Activated CD8-positive, alpha-beta T cell treated with anti-CD3 and anti-CD28 coated beads, Interleukin-2, amount 10 ng/mL, durations not matched to agents 7 days and 5 days (primary cell): ENCODE results near the gene LY6G6D. TPM values are rescaled to one million over a fixed set of nuclear protein-coding genes. Genes with fewer than 3 reads are reported as not detected.
A peak's percentile ranks its signal among the peaks of the same experiment; 100 is the strongest.

Experiments used
- ATAC-seq: fragments of 150-1000 bp; cut with Tn5 transposase; one replicate; pipeline ENCODE4 v1.10.0; 2021; ENCODE audit warnings: moderate library complexity
- CTCF ChIA-PET: fragments of 350-600 bp; sonication (Branson Sonifier 250); formaldehyde crosslinking; loops from one replicate; lab custom pipeline; 2021; ENCODE audit warnings: antibody characterized with exemption; lab: Charles Lee
- POLR2A ChIA-PET: fragments of 350-600 bp; sonication (Branson Sonifier 250); formaldehyde crosslinking; loops from one replicate; lab custom pipeline; 2021; ENCODE audit warnings: antibody characterized with exemption; lab: Charles Lee
- DNase-seq: peaks from one replicate; pipeline ENCODE4 v3.0.0-alpha.2; 2020
- H3K27ac Mint-ChIP-seq: one replicate; pipeline ENCODE4 v1.8.0; 2021; ENCODE audit warnings: mild to moderate bottlenecking, mixed read lengths
- H3K27me3 Mint-ChIP-seq: one replicate; pipeline ENCODE4 v1.8.0; 2021; ENCODE audit warnings: low read depth, mixed read lengths
- H3K36me3 Mint-ChIP-seq: one replicate; pipeline ENCODE4 v1.8.0; 2021; ENCODE audit warnings: low read depth, mixed read lengths
- H3K4me1 Mint-ChIP-seq: one replicate; pipeline ENCODE4 v1.8.0; 2021; ENCODE audit warnings: low read depth, mixed read lengths
- H3K4me3 Mint-ChIP-seq: one replicate; pipeline ENCODE4 v1.8.0; 2021; ENCODE audit warnings: mild to moderate bottlenecking, mixed read lengths
- H3K9me3 Mint-ChIP-seq: one replicate; pipeline ENCODE4 v1.8.0; 2022; ENCODE audit warnings: mixed read lengths; ENCODE audit not compliant: insufficient read depth
- total RNA-seq, 2 experiments: library from RNA; stranded (reverse); gene quantifications; one replicate each; pipeline ENCODE4 v1.2.3, GENCODE V29; 2021

The LY6G6D gene
- total RNA-seq, 2 experiments from 2014 or later = not detected

DNA sequence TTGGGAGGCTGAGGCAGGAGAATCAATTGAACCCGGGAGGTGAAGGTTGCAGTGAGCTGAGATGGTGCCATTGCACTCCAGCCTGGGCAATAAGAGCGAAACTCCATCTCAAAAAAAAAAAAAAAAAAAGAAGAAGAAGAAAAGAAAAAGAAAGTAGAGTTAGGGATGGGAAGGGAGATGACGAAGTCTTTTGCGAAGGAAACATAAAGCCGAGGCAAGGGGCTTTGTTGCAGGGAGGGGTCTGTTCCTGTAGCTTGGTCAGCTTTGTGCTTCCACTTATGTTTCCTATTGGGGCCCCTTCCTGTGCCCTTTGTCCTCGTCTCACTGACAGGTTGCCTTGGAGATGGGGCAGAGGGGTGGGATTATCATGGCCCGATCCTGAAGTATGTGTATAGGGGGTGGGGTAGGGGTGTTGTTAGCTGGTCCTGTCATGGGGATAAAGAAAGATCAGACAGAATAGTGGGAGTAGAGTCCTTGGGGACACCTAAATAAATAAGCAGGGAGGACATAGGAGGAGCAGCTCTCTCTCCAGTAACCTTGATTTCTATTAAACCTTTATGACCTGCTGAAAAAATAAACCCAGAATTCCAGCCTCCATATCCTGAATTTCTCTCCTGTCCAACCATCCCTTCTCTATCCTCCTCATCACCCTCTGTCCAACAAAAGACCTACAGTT, 22.3 kb downstream of the LY6G6D start:
- Mint-ChIP-seq H3K27me3 (no peaks in the 10 kb centered on the region), H3K27ac (peak overlapping the region; percentile 96), H3K4me1 (peaks cover 69% of the 10 kb centered on the region), H3K4me3 (peak overlapping the region; percentile 92), H3K9me3 (no peaks in the 10 kb centered on the region), H3K36me3 (peaks cover 44% of the 10 kb centered on the region)
- DNase-seq (peak; percentile 45), ATAC-seq (no peak)
- CTCF ChIA-PET = interaction anchor here (0.6 to 9.7 kb wide), 23 partner anchors 7 to 157 kb away, joined by 3 to 118 read pairs (median 6); partner anchors contain the start of genes ABHD16A, C6orf47, DDAH2 and HSPA1A
- POLR2A ChIA-PET = interaction anchor here (0.6 to 5.6 kb wide), 31 partner anchors 9 to 196 kb away, joined by 3 to 83 read pairs (median 7); partner anchors contain the start of genes ABHD16A, BAG6, C6orf47 and CSNK2B

DNA sequence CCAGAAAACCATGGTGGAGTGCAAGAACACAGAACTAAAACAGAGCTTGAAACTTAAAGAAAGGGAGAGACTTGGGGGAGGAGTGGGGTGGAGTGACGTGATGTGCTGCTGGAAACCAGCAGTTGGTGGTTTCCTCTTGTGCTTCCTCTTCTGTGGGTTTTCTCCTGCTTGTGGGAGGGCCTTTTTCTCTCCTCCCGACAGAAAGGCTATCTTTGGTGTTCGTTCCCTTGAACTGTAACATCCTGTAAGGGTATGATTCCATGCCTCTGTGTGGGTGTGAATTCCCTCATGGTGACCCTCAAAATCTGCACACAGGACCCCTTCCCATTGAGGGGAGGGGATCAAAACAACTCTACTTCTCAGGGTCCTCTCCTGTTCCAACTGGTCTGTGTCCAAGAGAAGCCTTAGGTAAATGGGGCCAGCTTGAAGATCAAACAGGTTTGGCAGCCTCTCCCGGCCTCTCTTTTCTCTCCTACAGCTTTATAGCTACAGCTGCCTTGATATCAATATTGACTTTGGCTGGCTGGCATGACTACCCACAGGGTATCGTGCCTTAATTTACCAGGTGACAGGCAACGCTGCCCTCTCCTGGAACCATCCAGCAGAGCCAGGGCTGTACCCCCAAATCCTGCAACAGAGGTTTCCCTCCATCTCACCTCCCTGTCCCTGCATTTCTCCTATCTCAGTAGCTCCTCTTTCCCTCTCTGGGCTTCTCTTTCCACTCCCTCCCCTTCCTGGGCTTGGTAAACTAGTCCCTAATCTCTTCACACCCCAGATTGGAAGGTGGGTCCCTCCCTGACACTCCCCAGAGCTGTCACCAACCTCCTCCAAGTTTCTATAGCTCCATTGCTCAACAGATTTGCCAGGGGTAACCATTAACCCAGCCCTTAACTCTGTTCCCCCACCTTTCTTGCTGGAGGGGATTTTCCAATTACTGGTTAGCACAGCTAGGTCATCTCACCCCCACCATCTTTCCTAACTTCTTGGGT, 23.1 kb downstream of the LY6G6D start:
- Mint-ChIP-seq H3K9me3 (no peaks in the 10 kb centered on the region), H3K27ac (peak overlapping the region; percentile 96), H3K4me1 (peaks cover 64% of the 10 kb centered on the region), H3K36me3 (peaks cover 50% of the 10 kb centered on the region), H3K27me3 (no peaks in the 10 kb centered on the region), H3K4me3 (peak overlapping the region; percentile 92)
- ATAC-seq (peak; percentile 15), DNase-seq (peak; percentile 88)
- POLR2A ChIA-PET = interaction anchor here (0.6 to 5.6 kb wide), 31 partner anchors 10 to 241 kb away, joined by 3 to 83 read pairs (median 7); partner anchors contain the start of genes ABHD16A, BAG6, C6orf47 and CSNK2B
- CTCF ChIA-PET = interaction anchor here (0.6 to 9.7 kb wide), 30 partner anchors 8 to 192 kb away, joined by 3 to 118 read pairs (median 5); partner anchors contain the start of genes ABHD16A, ATP6V1G2, C6orf47 and DDAH2

DNA sequence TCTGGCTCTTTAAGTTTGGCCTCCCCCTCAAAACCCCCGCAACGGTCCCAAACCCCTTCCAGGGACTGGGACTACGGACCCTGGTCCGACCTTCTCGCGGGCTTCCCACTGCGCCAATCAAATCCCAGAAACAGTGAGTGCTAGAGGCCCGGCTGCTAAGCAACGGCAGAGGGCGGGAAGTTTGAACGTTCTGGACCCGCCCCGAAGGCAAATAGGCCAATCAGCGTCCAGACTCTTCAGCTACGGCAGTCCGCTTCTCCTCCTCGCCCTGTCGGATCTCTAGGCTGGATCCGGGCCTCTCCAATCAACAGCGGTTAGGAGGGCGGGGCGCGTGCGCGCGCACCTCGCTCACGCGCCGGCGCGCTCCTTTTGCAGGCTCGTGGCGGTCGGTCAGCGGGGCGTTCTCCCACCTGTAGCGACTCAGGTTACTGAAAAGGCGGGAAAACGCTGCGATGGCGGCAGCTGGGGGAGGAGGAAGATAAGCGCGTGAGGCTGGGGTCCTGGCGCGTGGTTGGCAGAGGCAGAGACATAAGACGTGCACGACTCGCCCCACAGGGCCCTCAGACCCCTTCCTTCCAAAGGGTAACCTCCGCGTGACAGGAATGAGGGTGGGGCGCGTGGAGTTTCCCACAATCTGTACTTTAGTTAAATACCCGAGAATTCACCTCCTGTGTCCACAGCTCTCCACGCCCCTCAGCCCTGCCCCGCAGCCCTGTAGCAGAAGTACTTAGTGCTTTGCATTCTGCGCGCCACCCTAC, 24.7 kb downstream of the LY6G6D start, which contains the start of gene MSH5:
MSH5 (plus strand) TSS at position 367 of the 758 bp plus-strand sequence. CDS start 462 bp downstream, outside the sequence.
- Mint-ChIP-seq H3K36me3 (peaks cover 43% of the 10 kb centered on the region), H3K27ac (peak within 1 kb of the TSS; percentile 96), H3K4me1 (peaks cover 56% of the 10 kb centered on the region), H3K4me3 (peak within 1 kb of the TSS; percentile 92), H3K27me3 (no peaks in the 10 kb centered on the region), H3K9me3 (no peaks in the 10 kb centered on the region)
- ATAC-seq (peak; percentile 83), DNase-seq (peak; percentile 99)
- ChIA-PET CTCF (interaction anchor here (0.6 to 9.7 kb wide), 26 partner anchors 10 to 194 kb away, joined by 3 to 118 read pairs (median 4); partner anchors contain the start of genes ABHD16A, ATP6V1G2, C6orf47 and CSNK2B), POLR2A (interaction anchor here (0.6 to 5.6 kb wide), 31 partner anchors 11 to 157 kb away, joined by 3 to 83 read pairs (median 5); partner anchors contain the start of genes ABHD16A, BAG6, C6orf47 and CSNK2B)

DNA sequence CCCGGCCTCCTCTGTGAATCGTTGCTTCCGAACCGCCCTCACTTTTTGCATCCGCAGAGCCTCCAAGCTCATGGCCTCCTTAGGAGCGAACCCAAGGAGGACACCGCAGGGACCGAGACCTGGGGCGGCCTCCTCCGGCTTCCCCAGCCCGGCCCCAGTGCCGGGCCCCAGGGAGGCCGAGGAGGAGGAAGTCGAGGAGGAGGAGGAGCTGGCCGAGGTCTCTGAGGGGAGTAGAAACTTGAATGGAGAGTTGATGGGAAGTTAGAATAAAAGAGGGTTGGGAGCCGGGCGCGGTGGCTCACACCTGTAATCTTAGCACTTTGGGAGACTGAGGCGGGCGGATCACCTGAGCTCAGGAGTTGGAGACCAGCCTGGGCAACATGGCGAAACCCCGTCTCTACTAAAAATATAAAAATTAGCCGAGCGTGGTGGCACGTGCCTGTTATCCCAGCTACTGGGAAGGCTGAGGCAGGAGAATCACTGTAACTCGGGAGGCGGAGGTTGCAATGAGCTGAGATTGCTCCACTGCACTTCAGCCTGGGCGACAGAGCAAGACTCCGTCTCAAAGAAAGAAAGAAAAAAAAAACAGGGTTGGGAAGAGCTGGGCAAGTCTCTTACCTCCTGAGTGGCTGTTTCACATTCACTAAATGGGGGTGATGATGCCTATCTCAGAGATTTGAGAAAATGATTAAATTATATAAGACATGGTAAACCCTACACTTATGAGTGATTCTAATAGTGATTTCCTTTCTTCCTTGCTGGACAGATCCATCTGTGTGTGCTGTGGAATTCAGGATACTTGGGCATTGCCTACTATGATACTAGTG, 25.5 kb downstream of the LY6G6D start:
- POLR2A ChIA-PET = interaction anchor here (0.6 to 5.6 kb wide), 28 partner anchors 11 to 200 kb away, joined by 3 to 83 read pairs (median 5); partner anchors contain the start of genes ABHD16A, CSNK2B, DDAH2 and GPANK1
- Mint-ChIP-seq H3K4me3 (peak overlapping the region; percentile 92), H3K27ac (peak overlapping the region; percentile 96), H3K4me1 (peaks cover 58% of the 10 kb centered on the region), H3K36me3 (peaks cover 40% of the 10 kb centered on the region), H3K9me3 (no peaks in the 10 kb centered on the region), H3K27me3 (no peaks in the 10 kb centered on the region)
- CTCF ChIA-PET = interaction anchor here (0.9 to 9.7 kb wide), 10 partner anchors 10 to 142 kb away, joined by 3 to 118 read pairs (median 10); partner anchors contain the start of genes CSNK2B, DDAH2, HSPA1A and HSPA1L
- no peak for ATAC-seq
- no peak for DNase-seq

DNA sequence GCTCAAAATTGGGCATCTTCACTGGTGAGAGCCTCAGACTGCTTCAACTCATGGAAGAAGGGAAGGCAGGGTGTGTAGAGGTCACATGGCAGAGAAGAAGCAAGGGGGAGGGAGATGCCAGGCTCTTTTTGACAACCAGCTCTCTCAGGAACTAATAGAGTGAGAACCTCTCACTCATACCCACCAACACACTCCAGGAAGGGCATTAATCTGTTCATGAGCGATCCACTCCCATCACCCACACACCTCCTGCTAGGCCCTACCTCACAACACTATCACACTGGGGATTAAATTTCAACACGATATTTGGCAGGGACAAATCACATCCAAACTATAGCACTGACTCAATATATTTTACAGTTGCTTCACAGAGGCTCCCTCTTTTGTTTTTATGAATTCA, 26.7 kb downstream of the LY6G6D start:
- Mint-ChIP-seq H3K27ac (peak overlapping the region; percentile 96), H3K36me3 (peaks cover 35% of the 10 kb centered on the region), H3K4me1 (peaks cover 53% of the 10 kb centered on the region), H3K27me3 (no peaks in the 10 kb centered on the region), H3K9me3 (no peaks in the 10 kb centered on the region), H3K4me3 (peak overlapping the region; percentile 12)
- POLR2A ChIA-PET = interaction anchor here (0.6 to 5.0 kb wide), 4 partner anchors 9 to 147 kb away, joined by 3 to 42 read pairs (median 11); partner anchors contain the start of genes CSNK2B and GPANK1
- DNase-seq = no peak
- CTCF ChIA-PET = interaction anchor here (2.0 to 9.7 kb wide), 3 partner anchors 27 to 76 kb away, joined by 9 to 118 read pairs (median 11); no protein-coding TSS in a partner anchor
- ATAC-seq = no peak

DNA sequence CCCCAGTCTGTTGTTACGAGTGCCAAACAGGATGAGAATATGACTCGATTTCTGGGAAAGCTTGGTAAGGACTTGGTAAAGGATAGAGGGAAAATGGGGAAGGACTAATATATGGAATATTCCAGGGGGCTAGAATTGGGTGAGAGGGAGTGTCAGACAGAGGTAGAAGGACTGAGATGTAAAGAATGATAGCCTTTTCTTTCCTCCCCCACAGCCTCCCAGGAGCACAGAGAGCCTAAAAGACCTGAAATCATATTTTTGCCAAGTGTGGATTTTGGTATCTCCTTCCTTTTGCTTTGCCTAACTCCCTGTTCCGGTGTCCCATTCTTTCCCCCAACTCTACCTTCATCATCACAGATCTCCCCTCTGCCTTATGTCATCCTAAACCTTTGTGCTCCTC, 27.7 kb downstream of the LY6G6D start:
- Mint-ChIP-seq H3K36me3 (peaks cover 41% of the 10 kb centered on the region), H3K27ac (peak overlapping the region; percentile 16)

DNA sequence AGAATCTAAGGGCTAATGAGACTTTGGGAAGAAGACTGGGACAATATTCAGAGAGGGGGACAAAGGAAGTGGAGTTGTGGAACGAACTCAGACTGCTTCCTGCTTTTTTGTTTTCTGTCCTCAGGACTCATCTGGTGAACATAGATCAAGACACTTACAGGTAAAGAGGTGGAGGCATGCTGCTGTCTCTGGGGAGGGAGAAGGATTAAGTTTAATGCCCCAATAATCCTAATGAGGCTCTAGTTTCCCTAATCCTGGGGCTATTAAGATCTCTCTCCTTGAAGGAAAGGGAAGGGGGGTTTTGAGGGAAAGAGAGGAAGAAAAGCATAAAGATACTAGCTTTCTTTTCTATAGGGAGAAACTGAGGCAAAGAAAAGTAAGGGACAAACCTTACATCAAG, 29.3 kb downstream of the LY6G6D start:
- no peaks in the 10 kb centered on the region for H3K27me3 Mint-ChIP-seq
- ChIA-PET POLR2A (interaction anchor here (1.1 kb wide), 1 partner anchor 52 kb away, joined by 3 read pairs; no protein-coding TSS in a partner anchor), CTCF (no interaction called here)
- no peak overlapping the region for H3K27ac Mint-ChIP-seq
- no peak overlapping the region for H3K4me3 Mint-ChIP-seq
- H3K4me1 Mint-ChIP-seq = peaks cover 27% of the 10 kb centered on the region
- H3K9me3 Mint-ChIP-seq = no peaks in the 10 kb centered on the region
- DNase-seq = no peak
- no peak for ATAC-seq
- peaks cover 44% of the 10 kb centered on the region for H3K36me3 Mint-ChIP-seq

More for the DNA sequence above, 27.7 kb downstream of the LY6G6D start:
- Mint-ChIP-seq H3K4me3 (no peak overlapping the region), H3K27me3 (no peaks in the 10 kb centered on the region), H3K4me1 (peaks cover 42% of the 10 kb centered on the region), H3K9me3 (no peaks in the 10 kb centered on the region)
- CTCF ChIA-PET = interaction anchor here (9.7 kb wide), 1 partner anchor 26 kb away, joined by 118 read pairs; no protein-coding TSS in a partner anchor
- no peak for DNase-seq
- no peak for ATAC-seq
- POLR2A ChIA-PET = no interaction called here

DNA sequence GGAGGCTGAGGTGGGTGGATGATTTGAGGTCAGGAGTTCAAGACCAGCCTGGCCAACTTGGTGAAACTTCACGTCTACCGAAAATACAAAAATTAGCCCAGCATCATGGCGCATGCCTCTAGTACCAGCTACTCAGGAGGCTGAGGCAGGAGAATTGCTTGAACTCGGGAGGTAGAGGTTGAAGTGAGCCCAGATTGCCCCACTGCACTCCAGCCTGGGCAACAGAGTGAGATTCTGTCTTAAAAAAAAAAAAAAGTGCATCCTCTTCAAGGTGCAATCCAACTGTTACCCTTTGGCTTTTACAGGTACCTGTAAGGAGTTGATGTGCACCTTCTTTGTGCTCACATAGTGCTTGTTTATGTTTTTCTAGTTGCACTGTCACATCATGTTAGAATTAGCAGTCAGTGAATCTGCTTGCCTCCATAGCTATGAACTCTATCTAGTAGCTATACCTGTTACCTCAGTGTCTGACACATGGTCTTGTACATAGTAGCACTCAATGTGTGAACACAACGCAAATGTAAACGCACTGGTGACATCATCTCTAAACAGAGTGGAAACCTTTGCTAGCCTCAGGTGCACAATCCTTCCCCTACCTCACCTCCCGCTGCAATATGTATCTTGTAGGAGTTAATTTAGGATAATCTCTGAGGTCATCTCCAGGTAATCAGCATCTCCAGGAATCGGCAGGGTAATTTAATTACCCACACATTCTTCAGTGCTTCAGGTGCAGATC, 34.3 kb downstream of the LY6G6D start:
- DNase-seq = no peak
- ATAC-seq = no peak
- H3K36me3 Mint-ChIP-seq = peaks cover 23% of the 10 kb centered on the region
- ChIA-PET CTCF (interaction anchor here (0.9 kb wide), 1 partner anchor 21 kb away, joined by 3 read pairs; no protein-coding TSS in a partner anchor), POLR2A (interaction anchor here (1.3 to 3.9 kb wide), 2 partner anchors 9 to 12 kb away, joined by 3 to 19 read pairs; partner anchors contain the start of gene MSH5)
- no peak overlapping the region for H3K4me3 Mint-ChIP-seq
- no peak overlapping the region for H3K27ac Mint-ChIP-seq
- H3K4me1 Mint-ChIP-seq = peaks cover 3% of the 10 kb centered on the region
- no peaks in the 10 kb centered on the region for H3K9me3 Mint-ChIP-seq
- no peaks in the 10 kb centered on the region for H3K27me3 Mint-ChIP-seq

DNA sequence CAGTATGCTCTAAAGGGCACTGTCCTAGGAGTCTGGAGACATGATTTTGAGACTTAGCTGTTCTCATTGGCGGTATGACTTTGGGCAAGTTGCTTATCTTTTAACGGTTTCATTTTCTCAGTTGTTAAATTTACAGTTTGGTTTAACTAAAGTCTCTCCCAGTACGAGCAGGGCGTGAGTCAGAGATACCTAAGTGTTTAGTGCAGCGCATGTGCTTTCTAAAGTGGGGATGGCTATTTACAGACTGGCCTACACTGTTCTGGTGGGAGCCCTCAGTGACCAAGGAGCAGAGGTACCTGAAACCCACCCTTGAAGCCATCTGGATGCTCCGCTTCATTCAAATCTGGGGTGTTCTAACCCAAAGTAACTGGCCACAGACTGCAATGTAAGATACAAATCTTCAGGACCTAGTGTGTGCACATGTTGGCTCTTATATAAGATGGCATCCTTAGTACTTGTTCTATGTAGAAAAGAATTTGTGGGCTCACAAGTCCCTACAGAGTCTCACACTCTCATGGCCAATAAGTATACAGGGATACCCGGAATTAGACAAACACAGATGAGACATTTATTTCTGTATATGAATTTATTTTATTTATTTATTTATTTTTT, 35.4 kb downstream of the LY6G6D start:
- Mint-ChIP-seq H3K4me1 (no peaks in the 10 kb centered on the region), H3K4me3 (no peak overlapping the region), H3K27ac (no peak overlapping the region), H3K36me3 (peaks cover 17% of the 10 kb centered on the region), H3K9me3 (no peaks in the 10 kb centered on the region), H3K27me3 (no peaks in the 10 kb centered on the region)
- no peak for ATAC-seq
- ChIA-PET CTCF (interaction anchor here (0.9 kb wide), 1 partner anchor 19 kb away, joined by 3 read pairs; no protein-coding TSS in a partner anchor), POLR2A (interaction anchor here (1.4 to 3.9 kb wide), 2 partner anchors 10 to 16 kb away, joined by 5 to 19 read pairs; partner anchors contain the start of gene MSH5)
- no peak for DNase-seq
